Panc1 (cell line): ENCODE results near the gene RILPL1. TPM values are rescaled to one million over a fixed set of nuclear protein-coding genes. Genes with fewer than 3 reads are reported as not detected.
"Not testable (repeated sequence)": the region's sequence is repeated elsewhere in the genome, so short reads cannot be mapped to it uniquely, and the experiment has no call there.

Source experiments
- ATAC-seq: fragments of 200-7000 bp; cut with Tn5 transposase; 2 replicates; pipeline ENCODE4 v1.9.1; 2020; ENCODE audit warnings: mild to moderate bottlenecking, moderate library complexity
- BruUV-seq: library from RNA; stranded (reverse); fragments of 400-500 nt; replicated peaks from 2 replicates; lab custom pipeline; 2021; lab: Mats Ljungman, UMichigan
- CTCF ChIA-PET: fragments of 300-600 bp; sonication (Branson Sonifier 250); formaldehyde crosslinking; loops from one replicate; lab custom pipeline; 2022; ENCODE audit warnings: antibody characterized with exemption; lab: Charles Lee
- POLR2A ChIA-PET: fragments of 300-600 bp; sonication (Branson Sonifier 250); formaldehyde crosslinking; loops from one replicate; lab custom pipeline; 2022; ENCODE audit warnings: antibody characterized with exemption; lab: Charles Lee
- DNase-seq: peaks from one replicate; pipeline ENCODE4 v3.0.0-alpha.2; 2010; ENCODE audit warnings: low read depth, low spot score
- H3K27ac ChIP-seq: 2 replicates; pipeline ENCODE4 v1.5.1; 2011; ENCODE audit warnings: mild to moderate bottlenecking, low read length, inconsistent platforms
- H3K27me3 ChIP-seq: fragments of 200-500 bp; sonication (Bioruptor generic); 2 replicates; pipeline ENCODE4 v1.6.0; 2014; ENCODE audit warnings: low read length, inconsistent platforms; ENCODE audit not compliant: control insufficient read depth, insufficient read depth
- H3K36me3 ChIP-seq: fragments of 200-500 bp; sonication (Bioruptor generic); 2 replicates; pipeline ENCODE4 v1.5.1; 2014; ENCODE audit warnings: inconsistent platforms, mild to moderate bottlenecking, low read length, moderate library complexity; ENCODE audit not compliant: control insufficient read depth, insufficient read depth
- H3K4me1 ChIP-seq: 2 replicates; pipeline ENCODE4 v1.5.1; 2011; ENCODE audit warnings: inconsistent platforms, mild to moderate bottlenecking, low read length, moderate library complexity; ENCODE audit not compliant: control insufficient read depth, insufficient read depth
- H3K4me3 ChIP-seq, 2 experiments: 2 replicates each; pipeline ENCODE4 v1.5.1; 2011 to 2012; ENCODE audit warnings: low read depth in 2 of 2, low read length in 2 of 2, mild to moderate bottlenecking in 2 of 2, inconsistent platforms in 1 of 2, moderate library complexity in 1 of 2
- H3K9me3 ChIP-seq: fragments of 200-500 bp; sonication (Bioruptor generic); 2 replicates; pipeline ENCODE4 v1.5.1; 2014; ENCODE audit warnings: low read depth, mild to moderate bottlenecking, inconsistent platforms, low read length, moderate library complexity; ENCODE audit not compliant: control insufficient read depth, insufficient read depth
- POLR2AphosphoS5 ChIP-seq: IDR thresholded peaks from 2 replicates; pipeline ENCODE4 v1.6.1; 2012; ENCODE audit warnings: mild to moderate bottlenecking, low read depth, low read length, moderate library complexity
- SIN3A ChIP-seq: IDR thresholded peaks from 2 replicates; pipeline ENCODE4 v1.6.1; 2012; ENCODE audit warnings: low read depth, mild to moderate bottlenecking, low read length, moderate library complexity, borderline replicate concordance; ENCODE audit not compliant: insufficient read depth
- TCF7L2 ChIP-seq: IDR thresholded peaks from 2 replicates; pipeline ENCODE4 v1.6.1; 2011; ENCODE audit warnings: mild to moderate bottlenecking, low read depth, low read length, inconsistent platforms
- in situ Hi-C: cut with HindIII; loops from 2 replicates; pipeline ENCODE4 v1.10.0; 2016; ENCODE audit warnings: low sequenced_read_pairs, low pct_unique_long_range_greater_than_20kb
- intact Hi-C: fragments of 100-400 bp; cut with micrococcal nuclease; formaldehyde crosslinking; loops from one replicate; pipeline ENCODE4 v1.10.0; 2022; ENCODE audit not compliant: unreplicated experiment
- total RNA-seq: library from RNA; stranded (reverse); gene quantifications from one replicate; pipeline ENCODE4 v1.2.1, GENCODE V29; 2021; ENCODE audit not compliant: unreplicated experiment
- TF ChIP-seq, protein P1 (sequence below), 2 experiments: IDR thresholded peaks; 2 replicates each; pipeline ENCODE4 v1.6.1; 2011 to 2012; ENCODE audit warnings: low read depth in 2 of 2, control low read depth in 1 of 2, low read length in 1 of 2, mild to moderate bottlenecking in 1 of 2, moderate library complexity in 1 of 2; ENCODE audit not compliant: insufficient read depth in 1 of 2
- TF ChIP-seq, protein P2 (sequence below): fragments of 450-650 bp; IDR thresholded peaks from 2 replicates; pipeline ENCODE4 v1.5.1; 2017; ENCODE audit warnings: mild to moderate bottlenecking

RILPL1 gene
- total RNA-seq, 1 experiment from 2014 or later: 16.2 TPM

DNA sequence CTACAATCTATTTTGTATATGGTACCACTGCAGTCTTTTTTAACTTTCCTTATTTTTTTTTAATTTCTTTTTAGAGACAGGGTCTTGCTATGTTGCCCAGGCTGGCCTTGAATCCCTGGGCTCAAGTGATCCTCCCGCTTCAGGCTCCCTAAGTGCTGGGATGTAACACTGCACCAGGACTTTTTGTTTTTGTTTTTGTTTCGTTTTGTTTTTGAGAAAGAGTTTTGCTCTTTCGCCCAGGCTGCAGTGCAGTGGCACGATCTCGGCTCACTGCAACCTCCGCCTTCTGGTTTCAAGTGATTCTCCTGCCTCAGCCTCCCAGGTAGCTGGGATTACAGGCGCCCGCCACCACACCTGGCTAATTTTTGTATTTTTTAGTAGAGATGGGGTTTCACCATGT lies 104.4 kb downstream of the RILPL1 start:
- DNase-seq, H3K36me3 ChIP-seq, H3K27me3 ChIP-seq, H3K9me3 ChIP-seq, ATAC-seq, in situ Hi-C loops, H3K4me3 ChIP-seq, intact Hi-C loops, BruUV-seq, H3K4me1 ChIP-seq, H3K27ac ChIP-seq: not testable (repeated sequence)
- CTCF ChIA-PET: interaction anchor here (0.6 kb wide), 1 partner anchor 32 kb away, joined by 4 read pairs; no protein-coding TSS in a partner anchor
- POLR2A ChIA-PET: interaction anchor here (0.5 kb wide), 1 partner anchor 8 kb away, joined by 4 read pairs; no protein-coding TSS in a partner anchor

DNA sequence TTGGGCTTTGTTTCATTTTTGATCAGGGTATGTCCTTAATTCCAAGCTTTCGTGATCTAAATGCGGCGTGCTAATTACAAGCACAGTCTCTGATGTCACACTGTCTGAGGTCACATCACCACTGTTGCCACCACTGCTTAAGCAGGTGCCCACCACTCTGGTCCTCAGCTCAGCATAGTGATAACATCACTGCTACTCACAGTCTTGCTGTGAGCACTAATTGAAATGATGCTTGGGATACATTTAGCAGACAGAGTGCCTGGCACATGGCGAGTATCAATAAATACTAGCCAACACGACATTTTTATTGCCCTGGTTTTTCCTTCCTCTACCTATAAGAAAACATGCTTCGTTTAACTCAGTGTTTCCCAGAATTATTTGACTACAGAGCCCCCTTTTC lies 104.9 kb downstream of the RILPL1 start:
- ATAC-seq: no peak
- Histone ChIP-seq H3K9me3 (no peaks in the 10 kb centered on the region), H3K27me3 (no peaks in the 10 kb centered on the region), H3K36me3 (no peaks in the 10 kb centered on the region), H3K4me1 (no peaks in the 10 kb centered on the region), H3K27ac (no peak overlapping the region), H3K4me3 (no peak overlapping the region)
- CTCF ChIA-PET: interaction anchor here (0.6 kb wide), 1 partner anchor 32 kb away, joined by 4 read pairs; no protein-coding TSS in a partner anchor
- in situ Hi-C loops: no loop called here
- no peak for DNase-seq
- TF ChIP-seq, protein P1, sequence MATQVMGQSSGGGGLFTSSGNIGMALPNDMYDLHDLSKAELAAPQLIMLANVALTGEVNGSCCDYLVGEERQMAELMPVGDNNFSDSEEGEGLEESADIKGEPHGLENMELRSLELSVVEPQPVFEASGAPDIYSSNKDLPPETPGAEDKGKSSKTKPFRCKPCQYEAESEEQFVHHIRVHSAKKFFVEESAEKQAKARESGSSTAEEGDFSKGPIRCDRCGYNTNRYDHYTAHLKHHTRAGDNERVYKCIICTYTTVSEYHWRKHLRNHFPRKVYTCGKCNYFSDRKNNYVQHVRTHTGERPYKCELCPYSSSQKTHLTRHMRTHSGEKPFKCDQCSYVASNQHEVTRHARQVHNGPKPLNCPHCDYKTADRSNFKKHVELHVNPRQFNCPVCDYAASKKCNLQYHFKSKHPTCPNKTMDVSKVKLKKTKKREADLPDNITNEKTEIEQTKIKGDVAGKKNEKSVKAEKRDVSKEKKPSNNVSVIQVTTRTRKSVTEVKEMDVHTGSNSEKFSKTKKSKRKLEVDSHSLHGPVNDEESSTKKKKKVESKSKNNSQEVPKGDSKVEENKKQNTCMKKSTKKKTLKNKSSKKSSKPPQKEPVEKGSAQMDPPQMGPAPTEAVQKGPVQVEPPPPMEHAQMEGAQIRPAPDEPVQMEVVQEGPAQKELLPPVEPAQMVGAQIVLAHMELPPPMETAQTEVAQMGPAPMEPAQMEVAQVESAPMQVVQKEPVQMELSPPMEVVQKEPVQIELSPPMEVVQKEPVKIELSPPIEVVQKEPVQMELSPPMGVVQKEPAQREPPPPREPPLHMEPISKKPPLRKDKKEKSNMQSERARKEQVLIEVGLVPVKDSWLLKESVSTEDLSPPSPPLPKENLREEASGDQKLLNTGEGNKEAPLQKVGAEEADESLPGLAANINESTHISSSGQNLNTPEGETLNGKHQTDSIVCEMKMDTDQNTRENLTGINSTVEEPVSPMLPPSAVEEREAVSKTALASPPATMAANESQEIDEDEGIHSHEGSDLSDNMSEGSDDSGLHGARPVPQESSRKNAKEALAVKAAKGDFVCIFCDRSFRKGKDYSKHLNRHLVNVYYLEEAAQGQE (IDR thresholded peaks at IDR 0.05; ENCODE audit: insufficient read depth in 1 of 2, low read depth in 2 of 2, low read length in 1 of 2): no peak
- TF ChIP-seq POLR2AphosphoS5 (no peak), TCF7L2 (no peak), SIN3A (no peak)
- TF ChIP-seq, protein P2, sequence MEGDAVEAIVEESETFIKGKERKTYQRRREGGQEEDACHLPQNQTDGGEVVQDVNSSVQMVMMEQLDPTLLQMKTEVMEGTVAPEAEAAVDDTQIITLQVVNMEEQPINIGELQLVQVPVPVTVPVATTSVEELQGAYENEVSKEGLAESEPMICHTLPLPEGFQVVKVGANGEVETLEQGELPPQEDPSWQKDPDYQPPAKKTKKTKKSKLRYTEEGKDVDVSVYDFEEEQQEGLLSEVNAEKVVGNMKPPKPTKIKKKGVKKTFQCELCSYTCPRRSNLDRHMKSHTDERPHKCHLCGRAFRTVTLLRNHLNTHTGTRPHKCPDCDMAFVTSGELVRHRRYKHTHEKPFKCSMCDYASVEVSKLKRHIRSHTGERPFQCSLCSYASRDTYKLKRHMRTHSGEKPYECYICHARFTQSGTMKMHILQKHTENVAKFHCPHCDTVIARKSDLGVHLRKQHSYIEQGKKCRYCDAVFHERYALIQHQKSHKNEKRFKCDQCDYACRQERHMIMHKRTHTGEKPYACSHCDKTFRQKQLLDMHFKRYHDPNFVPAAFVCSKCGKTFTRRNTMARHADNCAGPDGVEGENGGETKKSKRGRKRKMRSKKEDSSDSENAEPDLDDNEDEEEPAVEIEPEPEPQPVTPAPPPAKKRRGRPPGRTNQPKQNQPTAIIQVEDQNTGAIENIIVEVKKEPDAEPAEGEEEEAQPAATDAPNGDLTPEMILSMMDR: no peak
- BruUV-seq: TSS peak; percentile 73
- intact Hi-C loops: no loop called here
- POLR2A ChIA-PET: no interaction called here

DNA sequence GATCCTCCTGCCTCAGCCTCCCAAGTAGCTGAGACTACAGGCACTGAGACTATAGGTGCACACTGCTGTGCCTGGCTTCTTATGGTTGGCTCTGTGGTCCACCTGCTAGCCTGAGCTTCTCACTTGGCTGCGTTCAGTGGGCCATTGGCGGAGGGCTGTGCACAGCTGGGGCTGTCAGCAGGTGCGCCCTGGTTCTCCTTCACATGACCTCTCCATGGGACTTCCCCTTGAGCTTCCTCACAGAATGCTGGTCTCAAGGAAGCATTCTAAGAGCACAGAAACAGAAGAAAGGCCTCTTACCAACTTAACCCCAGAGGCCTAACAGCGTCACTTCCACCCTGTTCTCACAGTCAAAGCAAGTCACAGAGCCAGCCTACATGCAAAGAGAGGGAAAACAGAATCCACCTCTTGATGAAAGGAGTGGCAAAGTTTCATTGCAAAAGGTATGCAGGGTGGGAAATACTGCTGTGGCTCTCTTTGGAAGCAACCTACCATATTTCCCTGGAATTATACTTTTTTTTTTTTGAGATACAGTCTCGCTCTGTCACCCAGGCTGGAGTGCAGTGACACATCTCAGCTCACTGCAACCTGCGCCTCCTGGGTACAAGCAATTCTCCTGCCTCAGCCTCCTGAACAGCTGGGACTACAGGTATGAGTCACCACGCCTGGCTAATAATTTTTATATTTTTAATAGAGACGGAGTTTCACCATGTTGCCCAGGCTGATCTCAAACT lies 106.3 kb downstream of the RILPL1 start:
- in situ Hi-C loops (no loop called here), intact Hi-C loops (no loop called here)
- ChIA-PET POLR2A (no interaction called here), CTCF (no interaction called here)
- H3K36me3 ChIP-seq: no peaks in the 10 kb centered on the region
- ATAC-seq (no peak), DNase-seq (no peak)
- H3K27me3 ChIP-seq: no peaks in the 10 kb centered on the region
- BruUV-seq: no TSS peak
- H3K9me3 ChIP-seq: no peaks in the 10 kb centered on the region
- TF ChIP-seq, protein P2: no peak
- H3K4me3 ChIP-seq: no peak overlapping the region
- H3K27ac ChIP-seq: no peak overlapping the region
- no peaks in the 10 kb centered on the region for H3K4me1 ChIP-seq
